GM23248 (cell line): Measurements from ENCODE around the gene HOXD9. TPM values are rescaled to one million over a fixed set of nuclear protein-coding genes. Genes with fewer than 3 reads are reported as not detected.

Source experiments
- DNase-seq: peaks from one replicate; pipeline ENCODE4 v3.0.0-alpha.2; 2015
- H2AFZ ChIP-seq: fragments of 200-600 bp; sonication (generic); 2 replicates; pipeline ENCODE4 v1.6.1; 2016; ENCODE audit warnings: antibody characterized with exemption
- H3F3A ChIP-seq: fragments of 200-600 bp; sonication (generic); 2 replicates; pipeline ENCODE4 v1.6.1; 2016; ENCODE audit warnings: mild to moderate bottlenecking, antibody characterized with exemption, mixed run types; ENCODE audit not compliant: insufficient read depth
- H3K27ac ChIP-seq: fragments of 200-600 bp; sonication (generic); 2 replicates; pipeline ENCODE4 v1.5.1; 2016; ENCODE audit warnings: mild to moderate bottlenecking
- H3K27me3 ChIP-seq: fragments of 200-600 bp; sonication (generic); replicated peaks from 2 replicates; pipeline ENCODE4 v1.6.1; 2016; ENCODE audit warnings: mild to moderate bottlenecking; ENCODE audit not compliant: insufficient read depth
- H3K36me3 ChIP-seq: fragments of 200-600 bp; sonication (generic); 2 replicates; pipeline ENCODE4 v1.6.1; 2016; ENCODE audit warnings: low read depth, mild to moderate bottlenecking
- H3K4me1 ChIP-seq: fragments of 200-600 bp; sonication (generic); 2 replicates; pipeline ENCODE4 v1.6.1; 2016; ENCODE audit warnings: mild to moderate bottlenecking; ENCODE audit not compliant: insufficient read depth
- H3K4me2 ChIP-seq: fragments of 200-600 bp; sonication (generic); one replicate; pipeline ENCODE4 v1.6.1; 2016; ENCODE audit warnings: mild to moderate bottlenecking; ENCODE audit not compliant: unreplicated experiment
- H3K4me3 ChIP-seq: fragments of 200-600 bp; sonication (generic); 2 replicates; pipeline ENCODE4 v1.5.1; 2016; ENCODE audit warnings: mild to moderate bottlenecking
- H3K79me2 ChIP-seq: fragments of 200-600 bp; sonication (generic); 2 replicates; pipeline ENCODE4 v1.6.1; 2016; ENCODE audit warnings: mild to moderate bottlenecking; ENCODE audit not compliant: insufficient read depth
- H3K9ac ChIP-seq: fragments of 200-600 bp; sonication (generic); 2 replicates; pipeline ENCODE4 v1.6.1; 2016; ENCODE audit warnings: mild to moderate bottlenecking
- H3K9me2 ChIP-seq: fragments of 200-600 bp; sonication (generic); 2 replicates; pipeline ENCODE4 v1.6.1; 2016; ENCODE audit warnings: mixed run types, mild to moderate bottlenecking, moderate library complexity; ENCODE audit not compliant: insufficient read depth
- H3K9me3 ChIP-seq: fragments of 200-600 bp; sonication (generic); one replicate; pipeline ENCODE4 v1.6.1; 2017; ENCODE audit warnings: low read depth
- H4K20me1 ChIP-seq: fragments of 200-600 bp; sonication (generic); 2 replicates; pipeline ENCODE4 v1.6.0; 2016; ENCODE audit not compliant: insufficient read depth
- EZH2 ChIP-seq: fragments of 200-600 bp; sonication (generic); IDR thresholded peaks from 2 replicates; pipeline ENCODE4 v1.6.1; 2018; ENCODE audit warnings: antibody characterized with exemption, mild to moderate bottlenecking; ENCODE audit not compliant: insufficient read depth, poor library complexity, severe bottlenecking
- EZH2phosphoT487 ChIP-seq: fragments of 200-600 bp; sonication (generic); IDR thresholded peaks from 2 replicates; pipeline ENCODE4 v1.6.1; 2018; ENCODE audit warnings: antibody characterized with exemption, moderate library complexity, mild to moderate bottlenecking, low read depth; ENCODE audit not compliant: insufficient read depth
- WGBS, 2 experiments: methylation state at CpG; one replicate each; pipeline ENCODE4 v1.1.6; 2015 to 2017; ENCODE audit warnings: low lambda C conversion rate in 2 of 2, low coverage in 1 of 2; ENCODE audit errors: missing lambda C conversion rate in 2 of 2; 5-methylcytosine and 5-hydroxymethylcytosine counted together
- in situ Hi-C: fragments of 300-500 bp; cut with MboI; formaldehyde crosslinking; loops from 2 replicates; pipeline ENCODE4 v1.15.0; 2020
- polyA plus RNA-seq: library from polyadenylated mRNA; unstranded; fragments of >200 nt; fragmentation: Nextera tagmentation; extraction: Ambion mirVana; gene quantifications from 2 replicates; pipeline ENCODE4 v1.2.1, GENCODE V29; 2016
- total RNA-seq: library from RNA; depleted of rRNA; stranded (reverse); fragments of >200 nt; shearing (Covaris generic); gene quantifications from 2 replicates; pipeline ENCODE4 v1.2.3, GENCODE V29; 2014

HOXD9 gene
- total and polyA plus RNA-seq, 2 experiments from 2014 or later: 4.2 to 7.2 TPM

GRCh38 chr2:176091329-176092258, 30.9 kb upstream of the HOXD9 start:
- no peak overlapping the region for H3K9ac ChIP-seq
- peaks cover 9% of the 10 kb centered on the region for H3K4me1 ChIP-seq
- H3K27ac ChIP-seq: no peak overlapping the region
- no peaks in the 10 kb centered on the region for H3K9me3 ChIP-seq
- H3K36me3 ChIP-seq: no peaks in the 10 kb centered on the region
- no peak overlapping the region for H3K4me2 ChIP-seq
- WGBS, 2 experiments: 93 to 95% methylated on average over 31 of the region's 31 CpGs
- in situ Hi-C loops: no loop called here
- 0 out of 2 replicates have a peak, but pooled peaks cover 13% of the 10 kb centered on the region for H3K79me2 ChIP-seq
- TF ChIP-seq EZH2 (no peak), EZH2phosphoT487 (no peak)
- H3K9me2 ChIP-seq: no peaks in the 10 kb centered on the region
- no peak overlapping the region for H3K4me3 ChIP-seq
- H3F3A ChIP-seq: peaks cover 9% of the 10 kb centered on the region; the same call in 1 of the 2 replicates
- peaks cover 19% of the 10 kb centered on the region; the same call in 1 of the 2 replicates for H3K27me3 ChIP-seq
- no peaks in the 10 kb centered on the region for H4K20me1 ChIP-seq
- no peak for DNase-seq
- no peak overlapping the region for H2AFZ ChIP-seq

GRCh38 chr2:176092270-176093144, 30.0 kb upstream of the HOXD9 start, which contains the start of gene HOXD13:
HOXD13 (plus strand) TSS chr2:176092721; CDS start chr2:176092891, 170 bp downstream.
- Histone ChIP-seq H3K36me3 (no peaks in the 10 kb centered on the region), H3K9me3 (no peaks in the 10 kb centered on the region), H3K27me3 (peaks cover 13% of the 10 kb centered on the region; the same call in 1 of the 2 replicates), H3K9me2 (no peaks in the 10 kb centered on the region), H3K79me2 (0 out of 2 replicates have a peak, but pooled peaks cover 13% of the 10 kb centered on the region), H3K4me2 (peak within 1 kb of the TSS; percentile 87), H3K4me3 (peak within 1 kb of the TSS; percentile 77), H2AFZ (peak within 1 kb of the TSS; percentile 88), H4K20me1 (no peaks in the 10 kb centered on the region), H3F3A (peaks cover 15% of the 10 kb centered on the region; the same call in 1 of the 2 replicates), H3K9ac (peak within 1 kb of the TSS; percentile 55), H3K4me1 (peaks cover 9% of the 10 kb centered on the region), H3K27ac (no peak within 1 kb of the TSS)
- 8 to 16% methylated on average over 28 to 62 of the region's 95 CpGs for WGBS, 2 experiments
- in situ Hi-C loops: no loop called here
- TF ChIP-seq EZH2 (no peak), EZH2phosphoT487 (no peak)
- peak; percentile 79 for DNase-seq

- H4K20me1 ChIP-seq: no peaks in the 10 kb centered on the region
- H3K27ac ChIP-seq: no peak overlapping the region
- 10% methylated on average over 46 to 50 of the region's 53 CpGs for WGBS, 2 experiments
- H3K9me2 ChIP-seq: no peaks in the 10 kb centered on the region
- in situ Hi-C loops: no loop called here
- H2AFZ ChIP-seq: peak overlapping the region; percentile 88
- H3K79me2 ChIP-seq: 0 out of 2 replicates have a peak, but pooled peaks cover 13% of the 10 kb centered on the region
- DNase-seq: peak; percentile 88
- peaks cover 13% of the 10 kb centered on the region; the same call in 1 of the 2 replicates for H3K27me3 ChIP-seq
- H3K36me3 ChIP-seq: no peaks in the 10 kb centered on the region
- H3K4me2 ChIP-seq: peak overlapping the region; percentile 87
- H3F3A ChIP-seq: peaks cover 15% of the 10 kb centered on the region; the same call in 1 of the 2 replicates
- peak overlapping the region; percentile 55 for H3K9ac ChIP-seq
- no peaks in the 10 kb centered on the region for H3K9me3 ChIP-seq
- H3K4me3 ChIP-seq: peak overlapping the region; percentile 77
- peaks cover 9% of the 10 kb centered on the region for H3K4me1 ChIP-seq
- no peak for TF ChIP-seq EZH2phosphoT487
- TF ChIP-seq EZH2: no peak
These were observed 29.2 kb upstream of the HOXD9 start for GRCh38 chr2:176093145-176093897.
